Ovary (tissue), 9 donors: Measurements from ENCODE around the gene IKZF1. TPM values are rescaled to one million over a fixed set of nuclear protein-coding genes. Genes with fewer than 3 reads are reported as not detected.

ENCODE experiments used
- DNase-seq, 5 donors: peaks; one replicate each; pipeline ENCODE4 v3.0.0-alpha.2; 2019 to 2020
- H3K27ac ChIP-seq, 2 donors: fragments of 200-600 bp; one replicate each; pipeline versions ENCODE4 v1.5.1 to v1.8.0; 2019 to 2022
- H3K27me3 ChIP-seq: fragments of 200-600 bp; one replicate; pipeline ENCODE4 v1.8.0; 2022
- H3K36me3 ChIP-seq: fragments of 200-600 bp; sonication (generic); one replicate; pipeline ENCODE4 v1.5.1; 2019
- H3K4me1 ChIP-seq: one replicate; pipeline ENCODE4 v1.8.1; 2013; ENCODE audit warnings: mild to moderate bottlenecking, moderate library complexity; ENCODE audit not compliant: insufficient read depth
- H3K4me3 ChIP-seq: fragments of 200-600 bp; sonication (generic); one replicate; pipeline ENCODE4 v1.5.1; 2017
- H3K9me3 ChIP-seq, 2 donors: fragments of 200-600 bp in 1 of 2; sonication (generic) in 1 of 2; one replicate each; pipeline versions ENCODE4 v1.5.1 to v1.8.1; 2013 to 2019; ENCODE audit warnings: mild to moderate bottlenecking in 1 of 2, moderate library complexity in 1 of 2
- EP300 ChIP-seq: sonication (generic); formaldehyde crosslinking; IDR thresholded peaks from one replicate; pipeline ENCODE4 v1.6.1; 2017; ENCODE audit warnings: antibody characterized with exemption
- POLR2A ChIP-seq: fragments of 450-650 bp; IDR thresholded peaks from one replicate; pipeline ENCODE4 v1.6.1; 2017; ENCODE audit warnings: antibody characterized with exemption, mild to moderate bottlenecking, moderate library complexity
- WGBS, 3 donors: extraction: QIAGEN DNeasy Blood & Tissue Kit in 1 of 3; methylation state at CpG; one replicate each; pipeline versions ENCODE4 v1.1.5 to v1.1.7; 2013 to 2017; 5-methylcytosine and 5-hydroxymethylcytosine counted together
- intact Hi-C, 4 donors: fragments of 100-400 bp; cut with DNase I; formaldehyde crosslinking; loops; one replicate each; pipeline versions ENCODE4 v1.11.0 to v1.15.1; 2022 to 2023
- polyA plus RNA-seq, 2 donors: library from polyadenylated mRNA; stranded (reverse); fragments of 200-250 nt in 1 of 2; fragments of 350-450 nt in 1 of 2; fragmentation: Illumina TruSeq in 1 of 2; extraction: RNeasy Lipid Tissue Mini Kit (QIAGEN cat#74804) in 1 of 2; gene quantifications; one replicate each; pipeline ENCODE4 v1.2.3, GENCODE V29; 2013 to 2014
- total RNA-seq, 7 donors: library from RNA; depleted of rRNA in 2 of 7; stranded (reverse); fragments of >200 nt in 2 of 7; fragmentation: NEBNext Ultra II Directional in 3 of 7; extraction: Animal tissue kit (Norgen Biotek cat#: 25700) in 3 of 7; gene quantifications; one replicate each; pipeline versions ENCODE4 v1.1.0 to v1.2.4, GENCODE V29; 2016 to 2023
- TF ChIP-seq, protein P1 (sequence below), 3 donors: fragments of 450-650 bp in 2 of 3; fragments of 200-600 bp in 1 of 3; IDR thresholded peaks; one replicate each; pipeline versions ENCODE4 v1.5.1 to v1.8.0; 2016 to 2022; ENCODE audit warnings: antibody characterized with exemption in 3 of 3, mild to moderate bottlenecking in 1 of 3
- donor health status: DM: no; HTN: no; CAD: no; lungs with moderate emphysema.
- donor health status: DM: no; HTN: no; CAD: no.
- donor health status: Bipolar disorder and iron deficiency.
- donor health status: DM: yes; HTN: yes; CAD: no.
- donor health status: DM: no; HTN: no; CAD: no.
- donor health status: DM: yes; HTN: yes; CAD: no.

Gene IKZF1
- total and polyA plus RNA-seq, 9 donors = 0.59 to 7.5 (median 3.3) TPM

DNA sequence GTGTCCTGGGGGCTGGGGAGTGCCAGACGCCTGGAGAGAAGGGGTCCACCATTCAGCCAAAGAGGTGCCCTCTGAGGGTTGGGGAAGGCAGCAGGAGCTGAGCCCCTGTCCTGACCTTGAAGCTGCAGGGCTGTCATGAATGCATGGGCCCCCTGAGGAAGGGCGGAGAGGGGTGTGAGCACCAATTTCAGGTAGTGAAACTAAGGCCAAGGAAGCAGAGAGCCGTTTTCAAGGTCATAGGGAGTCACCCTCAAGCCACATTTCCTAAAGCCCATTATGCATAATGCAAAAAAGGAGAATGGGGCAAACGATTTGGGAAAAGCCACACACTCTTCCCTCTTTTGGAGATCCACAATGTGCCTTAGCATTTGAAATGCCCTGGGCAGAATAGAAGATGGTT is 108.5 kb downstream of the IKZF1 start:
- intact Hi-C loops = no loop called here
- no peak overlapping the region for H3K27ac ChIP-seq
- no peak overlapping the region for H3K4me3 ChIP-seq
- no peaks in the 10 kb centered on the region for H3K4me1 ChIP-seq
- WGBS, 3 donors = 51 to 52% (median 51%) methylated on average over 4 of the region's 4 CpGs
- TF ChIP-seq EP300 = no peak
- TF ChIP-seq, protein P1, sequence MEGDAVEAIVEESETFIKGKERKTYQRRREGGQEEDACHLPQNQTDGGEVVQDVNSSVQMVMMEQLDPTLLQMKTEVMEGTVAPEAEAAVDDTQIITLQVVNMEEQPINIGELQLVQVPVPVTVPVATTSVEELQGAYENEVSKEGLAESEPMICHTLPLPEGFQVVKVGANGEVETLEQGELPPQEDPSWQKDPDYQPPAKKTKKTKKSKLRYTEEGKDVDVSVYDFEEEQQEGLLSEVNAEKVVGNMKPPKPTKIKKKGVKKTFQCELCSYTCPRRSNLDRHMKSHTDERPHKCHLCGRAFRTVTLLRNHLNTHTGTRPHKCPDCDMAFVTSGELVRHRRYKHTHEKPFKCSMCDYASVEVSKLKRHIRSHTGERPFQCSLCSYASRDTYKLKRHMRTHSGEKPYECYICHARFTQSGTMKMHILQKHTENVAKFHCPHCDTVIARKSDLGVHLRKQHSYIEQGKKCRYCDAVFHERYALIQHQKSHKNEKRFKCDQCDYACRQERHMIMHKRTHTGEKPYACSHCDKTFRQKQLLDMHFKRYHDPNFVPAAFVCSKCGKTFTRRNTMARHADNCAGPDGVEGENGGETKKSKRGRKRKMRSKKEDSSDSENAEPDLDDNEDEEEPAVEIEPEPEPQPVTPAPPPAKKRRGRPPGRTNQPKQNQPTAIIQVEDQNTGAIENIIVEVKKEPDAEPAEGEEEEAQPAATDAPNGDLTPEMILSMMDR (IDR thresholded peaks at IDR 0.05) = no peak
- no peak for TF ChIP-seq POLR2A
- no peak for DNase-seq
- H3K27me3 ChIP-seq = no peaks in the 10 kb centered on the region
- no peaks in the 10 kb centered on the region for H3K36me3 ChIP-seq
- H3K9me3 ChIP-seq = no peaks in the 10 kb centered on the region

DNA sequence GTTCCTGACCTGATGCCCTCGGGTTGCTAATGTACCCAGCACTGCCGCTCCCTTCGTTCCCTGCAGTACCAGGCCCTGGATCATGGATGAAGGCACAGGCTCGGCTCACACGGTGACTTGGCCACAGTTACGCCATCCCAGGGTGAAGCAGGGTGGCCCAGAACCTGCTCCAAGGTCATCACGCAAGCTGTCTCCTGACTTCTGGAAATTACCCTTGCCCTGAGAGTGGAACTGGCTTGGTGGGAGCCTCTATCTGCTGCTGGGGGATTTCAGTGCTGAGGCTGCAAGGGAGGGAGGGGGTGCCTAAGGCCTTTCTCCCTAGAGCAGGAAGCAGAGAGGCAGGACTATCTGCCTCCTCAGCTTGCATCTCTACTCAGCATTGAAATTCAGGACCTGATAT is 109.0 kb downstream of the IKZF1 start:
- Histone ChIP-seq H3K9me3 (no peaks in the 10 kb centered on the region), H3K36me3 (no peaks in the 10 kb centered on the region), H3K27ac (no peak overlapping the region), H3K4me3 (no peak overlapping the region), H3K4me1 (no peaks in the 10 kb centered on the region), H3K27me3 (no peaks in the 10 kb centered on the region)
- no peak for DNase-seq
- TF ChIP-seq POLR2A = no peak
- TF ChIP-seq, protein P1 (IDR thresholded peaks at IDR 0.05) = no peak
- TF ChIP-seq EP300 = no peak
- intact Hi-C loops = no loop called here
- 90 to 93% (median 90%) methylated on average over 7 of the region's 7 CpGs for WGBS, 3 donors

- H3K36me3 ChIP-seq = no peaks in the 10 kb centered on the region
- no peaks in the 10 kb centered on the region for H3K9me3 ChIP-seq
- WGBS, 3 donors = 70 to 82% (median 77%) methylated on average over 6 of the region's 6 CpGs
- H3K4me3 ChIP-seq = no peak overlapping the region
- TF ChIP-seq, protein P1 (IDR thresholded peaks at IDR 0.05) = no peak
- TF ChIP-seq POLR2A = no peak
- TF ChIP-seq EP300 = no peak
- intact Hi-C loops = no loop called here
- no peak overlapping the region for H3K27ac ChIP-seq
- no peaks in the 10 kb centered on the region for H3K4me1 ChIP-seq
- DNase-seq = no peak
- H3K27me3 ChIP-seq = no peaks in the 10 kb centered on the region
Measured at GRCh38 chr7:50415844-50416364, 111.4 kb downstream of the IKZF1 start.

GRCh38 chr7:50416527-50417182 is 112.1 kb downstream of the IKZF1 start:
- 60 to 67% (median 63%) methylated on average over 7 of the region's 7 CpGs for WGBS, 3 donors
- H3K27me3 ChIP-seq = no peaks in the 10 kb centered on the region
- no peaks in the 10 kb centered on the region for H3K9me3 ChIP-seq
- no peak overlapping the region for H3K4me3 ChIP-seq
- no peaks in the 10 kb centered on the region for H3K36me3 ChIP-seq
- intact Hi-C loops = no loop called here
- no peak for DNase-seq
- H3K4me1 ChIP-seq = no peaks in the 10 kb centered on the region
- TF ChIP-seq EP300 (no peak), POLR2A (no peak)
- TF ChIP-seq, protein P1 (IDR thresholded peaks at IDR 0.05) = no peak
- H3K27ac ChIP-seq = no peak overlapping the region
